HG02884 (cell line): ENCODE measurements around the gene PPM1F.
"Not testable (repeated sequence)": the region's sequence is repeated elsewhere in the genome, so short reads cannot be mapped to it uniquely, and the experiment has no call there.

Experiments used
- ATAC-seq: cut with Tn5 transposase; IDR thresholded peaks from one replicate; pipeline ENCODE4 v1.9.1; 2021; ENCODE audit warnings: mild to moderate bottlenecking, moderate library complexity; ENCODE audit not compliant: unreplicated experiment

The PPM1F gene

DNA sequence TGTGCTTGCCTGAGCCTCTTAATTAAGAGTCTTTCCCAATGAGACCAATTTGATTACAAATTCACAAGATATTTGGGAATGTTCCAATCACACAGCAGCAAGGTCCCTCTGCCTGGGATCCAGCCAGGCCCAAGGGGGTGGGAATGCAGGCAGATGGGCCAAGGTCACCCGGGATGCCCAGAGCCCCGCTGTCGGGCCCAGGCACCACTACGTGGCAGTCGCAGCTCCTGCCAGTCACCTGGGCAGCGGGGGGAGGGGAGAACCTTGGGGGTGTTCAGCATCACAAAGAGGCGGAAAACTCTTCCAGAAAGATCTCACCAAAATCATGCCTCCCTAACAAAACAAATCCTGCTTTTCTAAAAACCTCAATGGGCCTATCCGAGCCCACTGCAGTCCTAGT, 30.9 kb downstream of the PPM1F start:
- ATAC-seq = no peak

DNA sequence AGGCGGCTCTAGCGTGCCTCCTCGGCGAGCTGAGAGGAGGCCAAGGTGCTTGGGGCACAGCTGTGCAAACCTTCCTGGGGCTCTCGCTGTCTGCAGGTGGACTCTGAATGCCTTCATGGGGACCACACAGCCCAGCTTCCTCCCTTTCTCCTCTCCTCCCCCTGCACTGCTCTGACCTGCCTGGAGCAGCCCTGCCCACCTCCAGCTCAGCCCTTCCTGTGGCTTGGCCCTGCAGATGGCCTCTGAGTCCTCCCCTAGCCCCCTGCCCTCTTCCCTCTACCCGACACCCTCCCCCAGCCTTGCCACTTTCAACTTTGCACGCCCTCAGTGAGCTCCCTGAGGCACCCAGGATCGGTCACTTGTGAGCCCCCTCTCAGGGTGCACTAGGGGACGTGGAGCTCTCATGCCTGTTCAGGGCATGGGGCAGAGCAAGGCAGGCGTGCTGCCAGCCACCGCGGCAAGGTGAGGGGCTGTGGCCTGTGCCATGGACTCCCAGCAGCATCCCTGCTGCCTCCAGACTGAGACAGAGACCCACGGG, 31.4 kb downstream of the PPM1F start:
- ATAC-seq = no peak

DNA sequence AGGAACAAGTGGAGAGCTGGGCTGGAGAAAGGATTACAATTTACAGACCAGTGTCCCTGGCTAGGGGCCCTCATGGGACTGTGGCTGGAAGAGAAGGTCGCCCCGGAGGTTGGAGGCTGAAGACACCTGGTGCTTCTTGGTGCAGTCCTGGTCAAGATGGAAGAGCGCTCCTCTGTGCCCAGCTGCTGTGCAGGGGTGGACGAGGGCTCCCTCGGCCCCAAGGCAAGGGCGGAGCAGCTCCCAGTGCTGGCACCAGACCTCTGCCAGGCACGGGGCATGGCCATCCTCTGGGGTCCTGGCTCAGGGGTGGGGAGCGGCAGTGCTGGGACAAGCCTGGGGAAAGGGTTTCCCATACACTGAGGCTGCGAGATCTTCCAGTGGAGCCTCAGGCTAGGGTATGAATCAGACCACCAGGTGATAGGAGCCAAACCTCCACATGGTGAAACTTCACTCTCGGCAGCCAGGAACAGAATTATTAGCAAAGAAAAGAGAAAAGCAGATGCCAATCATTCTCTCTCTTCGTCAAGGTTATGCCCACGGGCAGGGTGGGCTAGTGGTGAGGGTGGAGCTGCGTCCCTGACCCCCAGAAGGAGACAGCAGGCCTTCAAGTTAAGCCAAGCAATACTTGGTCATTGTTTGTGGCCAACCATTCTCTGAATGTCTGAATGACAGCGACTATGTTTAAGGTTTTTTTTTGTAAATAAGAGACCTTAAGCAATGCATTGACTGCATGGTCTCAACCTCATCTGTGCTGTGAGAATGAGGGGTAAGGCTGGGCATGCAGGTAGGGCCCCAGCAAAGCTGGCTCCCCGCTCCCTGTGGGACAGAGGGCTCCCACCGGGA, 32.1 kb downstream of the PPM1F start:
- ATAC-seq = no peak

DNA sequence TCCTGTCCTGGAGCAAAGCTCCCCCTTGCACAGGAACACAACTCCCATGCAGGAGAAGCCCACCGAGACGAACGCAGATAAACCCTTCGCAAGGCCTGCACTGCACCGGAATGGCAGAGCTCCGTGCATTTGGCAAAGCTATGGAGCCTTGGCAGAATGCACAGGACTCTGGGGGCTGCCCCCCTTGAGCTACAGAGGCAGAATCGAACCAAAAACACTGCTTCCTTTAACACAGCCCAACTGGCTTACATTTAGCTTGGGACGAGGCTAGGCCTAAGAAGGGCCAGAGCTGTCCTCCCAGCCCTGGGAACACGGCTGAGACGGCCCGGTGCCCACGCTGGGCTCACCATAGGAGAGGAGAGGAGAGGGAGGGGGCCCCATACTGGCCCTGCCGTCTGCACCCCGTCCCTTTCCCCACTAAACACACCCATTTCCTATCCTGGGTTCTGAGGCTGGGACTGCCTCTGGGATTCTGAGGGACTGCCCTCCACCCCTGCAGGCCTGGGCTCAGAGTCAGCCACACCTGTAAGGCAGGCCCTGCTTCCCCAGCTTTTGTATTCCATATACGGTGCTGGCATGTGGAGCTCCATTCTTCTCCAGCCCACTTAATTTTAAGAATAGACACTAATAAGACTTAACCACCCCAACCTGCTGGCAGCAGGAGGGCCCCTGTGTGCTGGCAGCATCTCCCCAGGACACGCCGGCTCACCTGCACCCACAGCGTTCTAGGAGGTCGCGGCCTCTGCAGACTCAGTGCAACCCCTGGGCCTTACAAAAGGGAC, 32.9 kb downstream of the PPM1F start:
- no peak for ATAC-seq

DNA sequence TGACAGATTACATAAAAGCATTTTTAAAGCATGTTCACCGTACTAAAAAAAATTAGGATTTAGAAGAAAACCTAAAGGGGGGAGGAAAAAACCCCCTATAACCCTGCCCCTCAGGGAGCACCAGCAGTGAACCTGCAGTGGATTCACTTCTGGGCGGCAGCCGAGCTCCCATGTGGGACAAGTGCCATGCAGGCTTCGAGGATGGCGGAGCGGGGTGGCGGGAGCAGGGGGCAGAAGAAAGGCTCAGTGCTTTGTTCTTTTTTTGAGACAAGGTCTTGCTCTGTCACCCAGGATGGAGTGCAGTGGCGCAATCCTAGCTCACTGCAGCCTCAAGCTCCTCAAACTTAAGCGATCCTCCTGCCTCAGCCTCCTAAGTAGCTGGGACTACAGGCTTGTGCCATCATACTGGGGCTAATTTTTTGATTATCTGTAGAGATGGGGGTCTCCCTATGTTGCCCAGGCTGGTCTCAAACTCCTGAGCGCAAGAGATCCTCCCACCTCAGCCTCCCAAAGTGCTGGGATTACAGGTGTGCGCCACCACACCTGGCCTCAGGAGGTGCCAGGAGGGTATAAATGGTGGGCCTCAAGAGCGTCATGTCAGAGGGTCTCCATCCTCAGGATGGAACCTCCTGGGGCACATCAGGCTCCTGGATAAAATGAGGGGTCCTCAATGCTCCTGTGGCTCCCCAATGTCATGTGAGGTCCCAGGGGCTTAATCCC, 34.0 kb downstream of the PPM1F start:
- no peak for ATAC-seq

DNA sequence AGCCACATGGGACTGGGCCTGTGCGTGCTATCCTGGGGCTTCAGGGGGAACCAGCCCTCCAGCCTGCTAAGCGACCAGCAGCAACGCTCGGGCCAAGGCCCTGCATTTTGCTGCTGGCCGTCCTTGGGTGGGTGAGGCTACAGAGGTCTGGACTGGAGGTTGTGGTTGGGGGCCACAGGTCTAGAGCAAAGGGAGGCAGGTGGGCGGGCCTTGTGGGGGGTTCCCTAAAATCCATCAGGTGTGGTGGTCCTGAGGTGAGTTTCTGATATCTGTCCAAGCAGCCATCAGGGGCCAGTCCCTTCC, 34.7 kb downstream of the PPM1F start:
- no peak for ATAC-seq

DNA sequence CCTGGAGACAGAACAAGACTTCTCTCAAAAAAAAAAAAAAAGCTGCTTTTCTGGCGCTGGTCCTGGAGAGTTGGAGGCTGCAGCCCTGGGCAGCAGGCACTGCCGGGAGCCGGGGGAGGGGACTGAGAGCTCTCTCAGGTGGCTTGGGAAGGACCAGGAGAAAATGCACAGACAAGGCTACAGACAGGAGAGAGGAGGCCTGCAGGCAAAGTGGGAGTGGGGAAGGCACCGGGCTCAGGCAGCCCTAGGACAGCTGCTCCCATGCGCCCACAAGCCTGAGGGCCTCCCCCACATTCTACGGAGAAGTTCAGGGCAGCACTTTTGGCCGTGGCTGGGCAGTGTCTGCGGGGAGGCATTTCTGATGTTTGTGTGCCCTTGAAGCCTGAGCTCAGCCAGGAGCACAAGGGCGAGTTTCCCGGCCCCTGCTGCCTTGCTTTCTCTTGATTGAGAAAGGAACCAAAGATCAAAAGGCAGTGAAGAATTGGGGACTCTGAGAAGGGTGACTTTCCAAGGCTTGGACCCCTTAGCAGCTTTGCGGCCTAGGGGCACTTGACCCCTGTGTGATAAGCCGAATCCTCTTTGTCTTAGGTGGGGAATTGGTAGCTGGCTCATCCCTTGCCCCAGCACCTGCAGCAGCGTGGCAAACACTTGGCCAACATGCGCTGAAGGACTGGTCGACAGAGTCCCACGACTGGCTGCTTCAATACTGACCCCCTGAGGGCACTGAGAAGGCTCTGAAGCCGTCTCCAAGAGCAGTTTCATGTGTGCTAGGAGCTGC, 35.3 kb downstream of the PPM1F start:
- no peak for ATAC-seq

GRCh38 chr22:21916309-21916918, 36.2 kb downstream of the PPM1F start:
- ATAC-seq = no peak

DNA sequence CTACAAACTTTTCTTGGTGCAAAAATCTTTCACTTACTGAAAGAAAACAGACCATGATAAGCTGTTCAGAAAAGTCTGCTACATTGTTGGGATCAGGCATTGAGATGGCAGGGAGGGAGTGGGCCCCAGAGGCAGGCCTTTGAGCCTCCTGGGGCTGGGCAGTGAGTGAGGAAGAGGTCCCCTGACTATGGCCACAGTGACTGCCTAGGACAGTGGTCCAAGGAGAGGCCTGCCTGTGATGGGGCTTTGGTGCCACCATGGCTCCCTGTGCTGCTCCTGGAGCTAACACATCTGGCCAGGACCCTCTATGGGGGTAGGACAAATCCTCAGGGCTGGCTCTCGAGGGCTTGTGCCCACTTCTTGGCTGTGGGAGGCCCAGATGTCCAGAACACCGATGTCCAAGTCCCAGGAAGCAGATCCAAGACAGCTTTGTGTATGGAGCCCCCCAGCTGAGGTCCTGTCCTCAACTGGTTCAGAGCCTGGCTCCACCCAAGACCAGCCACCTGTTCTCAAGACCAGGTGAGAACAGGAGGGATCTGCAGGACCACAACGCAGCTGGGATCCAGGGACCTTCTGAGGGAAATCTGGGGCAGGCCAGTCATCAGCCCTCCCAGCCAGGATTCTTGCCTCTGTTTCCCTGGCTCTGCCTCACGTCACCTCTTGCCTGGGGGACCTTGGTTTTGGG, 36.9 kb downstream of the PPM1F start:
- ATAC-seq = no peak

- not testable (repeated sequence) for ATAC-seq
Observed at GRCh38 chr22:21914033-21914642, 38.5 kb downstream of the PPM1F start.

DNA sequence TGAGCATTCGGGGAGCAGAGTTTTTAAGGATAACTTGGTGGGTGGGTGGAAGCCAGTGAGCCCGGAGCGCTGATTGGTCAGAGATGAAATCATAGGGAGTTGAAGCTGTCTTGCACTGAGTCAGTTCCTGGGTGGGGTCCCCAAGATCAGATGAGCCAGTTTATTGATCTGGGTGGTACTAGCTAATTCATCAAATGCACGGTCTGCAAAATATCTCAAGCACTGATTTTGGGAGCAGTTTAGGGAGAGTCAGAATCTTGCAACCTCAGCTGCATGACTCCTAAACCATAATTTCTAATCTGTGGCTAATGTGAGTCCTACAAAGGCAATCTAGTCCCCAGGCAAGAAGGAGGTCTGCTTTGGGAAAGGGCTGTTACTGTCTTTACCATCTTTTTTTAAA, 42.3 kb downstream of the PPM1F start:
- ATAC-seq = not testable (repeated sequence)

- no peak for ATAC-seq
Observed at GRCh38 chr22:21909871-21910270, 42.8 kb downstream of the PPM1F start.

- no peak for ATAC-seq
Observed at GRCh38 chr22:21907638-21908522, 44.8 kb downstream of the PPM1F start.

- not testable (repeated sequence) for ATAC-seq
Observed at GRCh38 chr22:21905234-21905633, 47.4 kb downstream of the PPM1F start.

- no peak for ATAC-seq
Observed at GRCh38 chr22:21904250-21904789, 48.3 kb downstream of the PPM1F start.

DNA sequence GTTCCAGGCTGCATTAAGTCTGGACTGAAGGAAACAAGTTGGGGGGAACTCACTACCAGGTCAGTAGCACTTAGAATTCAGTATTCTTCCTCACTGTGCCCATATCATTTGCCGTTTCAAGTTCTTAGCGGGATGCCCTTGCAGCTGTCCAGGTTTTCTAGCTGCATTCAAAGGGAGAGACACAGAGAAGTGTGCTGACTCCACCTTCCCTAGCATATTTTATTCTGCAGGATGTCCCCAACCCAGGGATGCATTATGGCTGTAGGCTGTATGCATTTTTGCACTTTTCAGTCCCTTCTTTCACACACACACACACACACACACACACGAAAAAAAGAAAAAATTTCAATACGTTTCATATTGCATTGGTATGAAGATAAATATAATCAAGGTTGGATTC, 49.4 kb downstream of the PPM1F start:
- no peak for ATAC-seq

DNA sequence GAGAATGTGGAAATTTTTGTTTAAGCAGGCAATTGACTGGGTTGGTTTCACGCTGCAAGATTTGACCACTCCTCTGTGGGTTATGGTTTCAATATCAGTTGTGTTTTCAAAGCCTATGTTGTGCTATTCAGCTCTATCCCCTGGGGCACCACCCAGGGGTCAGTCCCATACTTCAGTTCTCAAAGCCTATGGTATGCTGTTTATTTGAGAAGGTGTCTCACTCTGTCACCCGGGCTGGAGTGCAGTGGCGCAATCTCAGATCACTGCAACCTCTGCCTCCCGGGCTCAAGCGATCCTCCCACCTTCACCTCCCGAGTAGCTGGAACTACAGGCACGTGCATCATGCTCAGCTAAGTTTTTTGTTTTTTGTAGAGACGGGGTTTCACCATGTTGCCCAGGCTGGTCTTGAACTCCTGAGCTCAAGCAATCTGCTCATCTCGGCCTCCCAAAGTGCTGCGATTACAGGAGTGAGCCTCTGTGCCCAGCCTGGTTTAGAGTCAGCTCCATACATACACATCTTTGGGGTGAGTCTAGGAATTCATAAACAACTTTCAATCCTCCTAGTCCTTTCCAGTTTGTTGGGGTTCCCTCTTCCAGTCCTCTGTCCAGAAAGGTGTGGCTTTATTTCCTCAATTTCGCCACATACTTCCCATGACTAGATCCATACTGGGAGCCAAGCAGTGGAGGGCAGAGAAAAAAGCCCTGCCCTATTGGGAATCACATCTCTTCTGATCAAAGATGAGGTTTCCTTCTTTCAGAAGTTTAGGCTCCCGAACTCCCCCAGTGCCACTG, 50.2 kb downstream of the PPM1F start:
- no peak for ATAC-seq
